ENCODE measurements around the gene CEP290.

CEP290 gene, protein sequence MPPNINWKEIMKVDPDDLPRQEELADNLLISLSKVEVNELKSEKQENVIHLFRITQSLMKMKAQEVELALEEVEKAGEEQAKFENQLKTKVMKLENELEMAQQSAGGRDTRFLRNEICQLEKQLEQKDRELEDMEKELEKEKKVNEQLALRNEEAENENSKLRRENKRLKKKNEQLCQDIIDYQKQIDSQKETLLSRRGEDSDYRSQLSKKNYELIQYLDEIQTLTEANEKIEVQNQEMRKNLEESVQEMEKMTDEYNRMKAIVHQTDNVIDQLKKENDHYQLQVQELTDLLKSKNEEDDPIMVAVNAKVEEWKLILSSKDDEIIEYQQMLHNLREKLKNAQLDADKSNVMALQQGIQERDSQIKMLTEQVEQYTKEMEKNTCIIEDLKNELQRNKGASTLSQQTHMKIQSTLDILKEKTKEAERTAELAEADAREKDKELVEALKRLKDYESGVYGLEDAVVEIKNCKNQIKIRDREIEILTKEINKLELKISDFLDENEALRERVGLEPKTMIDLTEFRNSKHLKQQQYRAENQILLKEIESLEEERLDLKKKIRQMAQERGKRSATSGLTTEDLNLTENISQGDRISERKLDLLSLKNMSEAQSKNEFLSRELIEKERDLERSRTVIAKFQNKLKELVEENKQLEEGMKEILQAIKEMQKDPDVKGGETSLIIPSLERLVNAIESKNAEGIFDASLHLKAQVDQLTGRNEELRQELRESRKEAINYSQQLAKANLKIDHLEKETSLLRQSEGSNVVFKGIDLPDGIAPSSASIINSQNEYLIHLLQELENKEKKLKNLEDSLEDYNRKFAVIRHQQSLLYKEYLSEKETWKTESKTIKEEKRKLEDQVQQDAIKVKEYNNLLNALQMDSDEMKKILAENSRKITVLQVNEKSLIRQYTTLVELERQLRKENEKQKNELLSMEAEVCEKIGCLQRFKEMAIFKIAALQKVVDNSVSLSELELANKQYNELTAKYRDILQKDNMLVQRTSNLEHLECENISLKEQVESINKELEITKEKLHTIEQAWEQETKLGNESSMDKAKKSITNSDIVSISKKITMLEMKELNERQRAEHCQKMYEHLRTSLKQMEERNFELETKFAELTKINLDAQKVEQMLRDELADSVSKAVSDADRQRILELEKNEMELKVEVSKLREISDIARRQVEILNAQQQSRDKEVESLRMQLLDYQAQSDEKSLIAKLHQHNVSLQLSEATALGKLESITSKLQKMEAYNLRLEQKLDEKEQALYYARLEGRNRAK (N-terminal part only)

GRCh38 chr12:88141774-88142609 lies at the start of gene CEP290, which contains the start of gene TMTC3:
CEP290 (minus strand) TSS chr12:88142088; CDS start chr12:88141307, 781 bp downstream.
TMTC3 (plus strand) TSS chr12:88142307; CDS start chr12:88148316, 6,009 bp downstream.
- DNase-seq (ENCODE audit: low read depth in 2 of 2): peak; percentile 88 to 91

GRCh38 chr12:88188180-88188579 lies 46.3 kb upstream of the CEP290 start:
- no peak for DNase-seq (ENCODE audit: low read depth in 2 of 2)

- DNase-seq (ENCODE audit: low read depth in 2 of 2): no peak
Observed at GRCh38 chr12:88187571-88187970, 45.7 kb upstream of the CEP290 start.

DNA sequence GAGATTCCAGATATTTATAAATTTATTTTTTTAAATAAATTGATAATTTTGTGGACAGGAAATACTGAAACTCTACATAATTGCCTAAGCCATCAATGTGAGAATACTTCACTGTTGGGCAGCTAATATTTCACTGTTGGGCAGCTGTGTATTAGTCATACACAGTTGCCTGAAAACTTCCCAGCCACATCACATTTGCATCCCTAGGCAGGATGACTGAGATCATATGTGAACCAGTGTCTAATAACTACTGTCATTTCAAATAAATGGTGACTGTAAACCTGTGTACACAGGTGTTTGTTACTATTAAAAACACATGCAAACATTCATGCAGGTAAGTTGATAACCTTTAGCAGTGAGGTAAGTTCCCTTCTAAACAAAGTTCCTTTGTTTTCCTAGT lies 44.1 kb upstream of the CEP290 start:
- no peak for DNase-seq (ENCODE audit: low read depth in 2 of 2)

GRCh38 chr12:88185279-88185678 lies 43.4 kb upstream of the CEP290 start:
- no peak for DNase-seq (ENCODE audit: low read depth in 2 of 2)

GRCh38 chr12:88184196-88184595 lies 42.3 kb upstream of the CEP290 start:
- no peak for DNase-seq (ENCODE audit: low read depth in 2 of 2)

DNA sequence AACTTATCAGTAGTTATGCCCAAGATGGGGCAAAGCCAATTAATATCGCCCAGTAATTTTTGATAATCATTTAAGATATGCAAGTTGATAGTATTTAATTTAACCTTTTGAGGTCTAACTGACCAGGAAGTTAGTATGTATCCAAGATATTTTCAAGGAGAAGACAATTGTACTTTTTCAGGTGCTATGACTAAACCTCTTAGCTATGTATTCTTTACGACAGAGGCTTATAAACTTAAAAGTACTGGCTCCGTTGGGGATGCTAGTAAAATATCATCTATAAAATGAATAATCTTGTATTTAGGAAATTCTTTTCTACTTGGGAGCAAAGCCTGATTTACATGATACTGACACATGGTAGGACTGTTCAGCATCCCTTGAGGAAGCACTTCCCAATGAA lies 40.5 kb upstream of the CEP290 start:
- DNase-seq (ENCODE audit: low read depth in 2 of 2): no peak

DNA sequence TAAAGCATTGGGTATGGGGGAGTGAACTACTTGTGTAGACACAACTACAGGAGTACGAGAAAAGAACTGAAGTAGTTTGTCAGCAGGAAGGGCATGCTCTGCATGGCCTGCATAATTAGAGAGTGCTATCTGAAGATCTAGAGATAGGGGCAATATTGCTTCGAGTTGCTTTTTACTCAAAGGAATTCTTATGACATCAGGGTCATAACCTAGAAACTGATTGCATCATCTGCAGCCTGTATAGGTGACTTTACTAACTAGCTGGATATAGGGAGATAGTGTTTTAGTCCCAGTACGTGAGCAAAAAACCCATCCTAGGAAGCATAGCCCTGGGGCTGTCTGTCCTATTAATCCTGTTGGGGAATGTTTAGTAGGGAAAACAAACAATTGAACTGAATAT lies 40.0 kb upstream of the CEP290 start:
- no peak for DNase-seq (ENCODE audit: low read depth in 2 of 2)

- DNase-seq (ENCODE audit: low read depth in 2 of 2): no peak
Observed at GRCh38 chr12:88179436-88180014, 37.6 kb upstream of the CEP290 start.

GRCh38 chr12:88175544-88175943 lies 33.7 kb upstream of the CEP290 start:
- no peak for DNase-seq (ENCODE audit: low read depth in 2 of 2)

GRCh38 chr12:88172844-88173407 lies 31.0 kb upstream of the CEP290 start:
- no peak for DNase-seq (ENCODE audit: low read depth in 2 of 2)

GRCh38 chr12:88167384-88167783 lies 25.5 kb upstream of the CEP290 start:
- DNase-seq (ENCODE audit: low read depth in 2 of 2): no peak

GRCh38 chr12:88166179-88166578 lies 24.3 kb upstream of the CEP290 start:
- DNase-seq (ENCODE audit: low read depth in 2 of 2): no peak

DNA sequence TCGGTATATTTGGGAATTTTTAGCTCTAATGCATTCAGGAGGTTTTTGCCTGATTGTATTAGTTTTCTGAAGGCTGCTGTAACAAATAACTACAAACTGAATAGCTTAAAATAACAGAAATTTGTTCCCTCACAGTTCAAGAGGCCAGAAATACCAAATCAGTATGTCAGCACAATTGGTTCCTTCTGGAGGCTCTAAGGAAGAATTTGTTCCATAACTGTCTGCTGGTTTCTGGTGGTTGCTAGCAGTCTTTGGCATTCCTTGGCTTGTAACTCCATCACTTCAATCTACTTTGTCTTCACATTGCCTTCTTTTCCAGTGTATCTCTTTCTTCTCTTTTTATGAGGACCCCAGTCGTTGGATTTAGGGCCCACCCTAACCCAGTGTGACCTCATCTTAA lies 21.5 kb upstream of the CEP290 start:
- no peak for DNase-seq (ENCODE audit: low read depth in 2 of 2)

- no peak for DNase-seq (ENCODE audit: low read depth in 2 of 2)
Observed at GRCh38 chr12:88156075-88156654, 14.3 kb upstream of the CEP290 start.

DNA sequence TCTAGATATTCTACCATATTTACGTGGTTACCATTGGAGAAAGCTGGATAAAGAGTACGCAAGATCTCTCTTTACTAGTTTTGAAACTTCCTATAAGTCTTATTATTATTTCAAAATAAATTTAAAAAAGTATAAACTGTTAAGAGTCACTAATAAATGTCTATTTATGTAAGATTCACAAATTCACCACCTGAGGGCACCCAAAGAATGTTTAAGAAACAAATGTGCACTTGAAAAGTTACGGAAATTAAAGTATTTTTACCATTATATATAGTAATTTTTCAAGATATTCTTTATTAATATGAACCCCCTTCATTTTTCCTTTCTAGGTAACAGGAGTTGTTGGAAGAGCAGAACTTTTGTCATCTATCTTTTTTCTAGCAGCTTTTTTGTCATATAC lies 12.1 kb upstream of the CEP290 start:
- no peak for DNase-seq (ENCODE audit: low read depth in 2 of 2)

DNA sequence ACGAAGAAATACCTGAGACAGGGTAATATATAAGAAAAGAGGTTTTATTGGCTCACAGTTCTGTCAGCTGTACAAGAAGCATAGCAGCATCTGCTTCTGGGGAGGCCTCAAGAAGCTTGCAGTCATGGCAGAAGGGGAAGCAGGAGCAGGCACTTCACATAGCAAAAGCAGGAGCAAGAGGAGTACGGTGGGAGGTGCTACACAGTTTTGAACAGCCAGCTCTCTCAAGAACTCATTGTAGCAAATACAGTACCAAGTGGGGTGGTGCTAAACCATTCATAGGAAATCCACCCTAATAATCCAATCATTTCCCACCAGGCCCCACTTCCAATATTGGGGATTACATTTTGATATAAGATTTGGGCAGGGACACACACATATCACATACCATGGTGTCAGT lies 8.2 kb upstream of the CEP290 start:
- no peak for DNase-seq (ENCODE audit: low read depth in 2 of 2)

- no peak for DNase-seq (ENCODE audit: low read depth in 2 of 2)
Observed at GRCh38 chr12:88145567-88146505, 3.9 kb upstream of the CEP290 start.

Data from stimulated activated CD8-positive, alpha-beta memory T cell treated with anti-CD3 and anti-CD28 coated beads, Interleukin-7, amount 100 ng/mL, for 4 hours (primary cell).